ENCODE measurements around the gene FABP7.

Gene FABP7

DNA sequence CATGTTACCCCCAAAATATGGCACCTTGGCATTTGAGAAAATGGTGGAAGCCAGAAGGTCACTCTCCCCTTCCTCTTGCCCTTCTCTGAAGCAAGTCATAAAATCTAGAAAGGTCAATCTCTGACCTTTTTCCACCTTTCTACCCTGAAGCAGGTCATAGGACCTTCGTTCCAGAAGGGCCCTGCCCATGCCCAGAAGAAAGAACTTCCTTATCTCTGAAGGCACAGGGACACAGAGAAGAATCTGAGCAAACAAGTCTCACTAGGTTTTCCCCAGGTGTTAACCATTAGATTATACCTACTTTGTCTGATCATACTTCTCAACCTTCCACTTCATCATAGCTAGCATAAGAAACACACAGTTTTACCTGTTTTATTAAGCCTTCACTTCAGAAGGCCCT lies 52.0 kb downstream of the FABP7 start:
- FAIRE-seq (no peak), DNase-seq (ENCODE audit: insufficient read length, low spot score) (no peak)

DNA sequence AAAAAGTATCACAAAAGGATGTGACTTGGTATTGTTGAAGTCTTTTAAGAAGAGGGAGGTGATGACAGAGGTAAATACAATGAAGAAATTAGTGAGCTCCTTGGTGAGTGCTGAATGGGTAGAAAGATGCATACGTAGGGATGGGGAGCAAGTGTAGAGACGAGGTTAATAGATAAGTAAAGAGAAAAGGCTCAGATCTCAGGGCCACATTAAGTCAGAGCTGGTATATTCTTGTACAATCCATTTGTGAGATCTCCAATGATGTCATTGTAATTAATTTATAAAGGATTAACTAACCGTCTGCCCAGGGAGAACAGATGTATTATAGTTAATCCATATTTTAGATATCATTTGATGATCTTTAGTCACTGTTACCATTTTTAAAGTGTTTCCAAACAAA lies 52.9 kb downstream of the FABP7 start:
- no peak for FAIRE-seq

GRCh38 chr6:122833021-122833491 lies 53.5 kb downstream of the FABP7 start:
- DNase-seq (ENCODE audit: insufficient read length, low spot score) (no peak), FAIRE-seq (no peak)

More for the DNA sequence above, 52.9 kb downstream of the FABP7 start:
- no peak for DNase-seq (ENCODE audit: insufficient read length, low spot score)
